Memory B cell (primary cell): Measurements from ENCODE around the gene ABHD12B.
"Not testable (repeated sequence)": the region's sequence is repeated elsewhere in the genome, so short reads cannot be mapped to it uniquely, and the experiment has no call there.

Source experiments
- ATAC-seq: fragments of 150-1000 bp; cut with Tn5 transposase; 2 replicates; pipeline ENCODE4 v1.10.0; 2021; ENCODE audit warnings: low read depth, mild to moderate bottlenecking, moderate library complexity
- DNase-seq, 2 donors: peaks; one replicate each; pipeline ENCODE4 v3.0.0; 2022; ENCODE audit warnings: low spot score in 2 of 2
- H3K27ac Mint-ChIP-seq: one replicate; pipeline ENCODE4 v1.8.0; 2022; ENCODE audit warnings: mild to moderate bottlenecking, moderate library complexity, mixed read lengths
- H3K27me3 Mint-ChIP-seq: one replicate; pipeline ENCODE4 v1.8.0; 2022; ENCODE audit warnings: mixed read lengths
- H3K36me3 Mint-ChIP-seq: one replicate; pipeline ENCODE4 v1.8.0; 2022; ENCODE audit warnings: mild to moderate bottlenecking, mixed read lengths
- H3K4me1 Mint-ChIP-seq: one replicate; pipeline ENCODE4 v1.8.0; 2022; ENCODE audit warnings: mixed read lengths
- H3K4me3 Mint-ChIP-seq: one replicate; pipeline ENCODE4 v1.8.0; 2022; ENCODE audit warnings: mild to moderate bottlenecking, moderate library complexity, mixed read lengths
- H3K9me3 Mint-ChIP-seq: one replicate; pipeline ENCODE4 v1.8.0; 2022; ENCODE audit warnings: mixed read lengths

The ABHD12B gene

GRCh38 chr14:50926851-50927386 lies 55.1 kb downstream of the ABHD12B start:
- no peaks in the 10 kb centered on the region for H3K9me3 Mint-ChIP-seq
- H3K4me3 Mint-ChIP-seq, result no peak overlapping the region
- H3K4me1 Mint-ChIP-seq, result no peaks in the 10 kb centered on the region
- no peak for DNase-seq
- no peak overlapping the region for H3K27ac Mint-ChIP-seq
- H3K27me3 Mint-ChIP-seq, result peaks cover 13% of the 10 kb centered on the region
- no peak for ATAC-seq
- no peaks in the 10 kb centered on the region for H3K36me3 Mint-ChIP-seq

GRCh38 chr14:50928002-50928635 lies 56.3 kb downstream of the ABHD12B start:
- no peak for ATAC-seq
- no peak overlapping the region for H3K4me3 Mint-ChIP-seq
- DNase-seq, result no peak
- no peaks in the 10 kb centered on the region for H3K36me3 Mint-ChIP-seq
- H3K27ac Mint-ChIP-seq, result no peak overlapping the region
- H3K9me3 Mint-ChIP-seq, result no peaks in the 10 kb centered on the region
- no peaks in the 10 kb centered on the region for H3K4me1 Mint-ChIP-seq
- H3K27me3 Mint-ChIP-seq, result peaks cover 10% of the 10 kb centered on the region

- ATAC-seq, result no peak
- DNase-seq, result no peak
- Mint-ChIP-seq H3K9me3 (no peaks in the 10 kb centered on the region), H3K4me1 (no peaks in the 10 kb centered on the region), H3K36me3 (no peaks in the 10 kb centered on the region), H3K27ac (no peak overlapping the region), H3K4me3 (no peak overlapping the region), H3K27me3 (peaks cover 12% of the 10 kb centered on the region)
Observed at GRCh38 chr14:50929506-50929905, 57.7 kb downstream of the ABHD12B start.

GRCh38 chr14:50931559-50931958 lies 59.7 kb downstream of the ABHD12B start:
- ATAC-seq, result no peak
- H3K4me3 Mint-ChIP-seq, result no peak overlapping the region
- no peak for DNase-seq
- no peaks in the 10 kb centered on the region for H3K9me3 Mint-ChIP-seq
- no peaks in the 10 kb centered on the region for H3K4me1 Mint-ChIP-seq
- H3K27ac Mint-ChIP-seq, result no peak overlapping the region
- H3K36me3 Mint-ChIP-seq, result no peaks in the 10 kb centered on the region
- H3K27me3 Mint-ChIP-seq, result peaks cover 7% of the 10 kb centered on the region

GRCh38 chr14:50932156-50932555 lies 60.3 kb downstream of the ABHD12B start:
- H3K4me1 Mint-ChIP-seq, result peaks cover 2% of the 10 kb centered on the region
- no peaks in the 10 kb centered on the region for H3K36me3 Mint-ChIP-seq
- no peak overlapping the region for H3K27ac Mint-ChIP-seq
- DNase-seq (no peak), ATAC-seq (no peak)
- no peak overlapping the region for H3K4me3 Mint-ChIP-seq
- no peaks in the 10 kb centered on the region for H3K9me3 Mint-ChIP-seq
- peaks cover 9% of the 10 kb centered on the region for H3K27me3 Mint-ChIP-seq

- DNase-seq (no peak), ATAC-seq (no peak)
- Mint-ChIP-seq H3K27ac (no peak overlapping the region), H3K36me3 (no peaks in the 10 kb centered on the region), H3K4me1 (peaks cover 2% of the 10 kb centered on the region), H3K9me3 (no peaks in the 10 kb centered on the region), H3K4me3 (no peak overlapping the region), H3K27me3 (peaks cover 9% of the 10 kb centered on the region)
Observed at GRCh38 chr14:50932592-50933495, 61.0 kb downstream of the ABHD12B start.

- no peak overlapping the region for H3K27ac Mint-ChIP-seq
- no peak for DNase-seq
- H3K27me3 Mint-ChIP-seq, result peaks cover 10% of the 10 kb centered on the region
- H3K4me1 Mint-ChIP-seq, result peaks cover 2% of the 10 kb centered on the region
- no peaks in the 10 kb centered on the region for H3K9me3 Mint-ChIP-seq
- H3K4me3 Mint-ChIP-seq, result no peak overlapping the region
- no peak for ATAC-seq
- H3K36me3 Mint-ChIP-seq, result no peaks in the 10 kb centered on the region
Observed at GRCh38 chr14:50935126-50936015, 63.5 kb downstream of the ABHD12B start.

GRCh38 chr14:50936016-50936340 lies 64.1 kb downstream of the ABHD12B start:
- peaks cover 2% of the 10 kb centered on the region for H3K4me1 Mint-ChIP-seq
- no peak overlapping the region for H3K4me3 Mint-ChIP-seq
- ATAC-seq (no peak), DNase-seq (no peak)
- H3K27me3 Mint-ChIP-seq, result peaks cover 14% of the 10 kb centered on the region
- H3K27ac Mint-ChIP-seq, result no peak overlapping the region
- H3K36me3 Mint-ChIP-seq, result no peaks in the 10 kb centered on the region
- no peaks in the 10 kb centered on the region for H3K9me3 Mint-ChIP-seq

GRCh38 chr14:50936882-50937281 lies 65.0 kb downstream of the ABHD12B start:
- no peak overlapping the region for H3K4me3 Mint-ChIP-seq
- H3K36me3 Mint-ChIP-seq, result peaks cover 1% of the 10 kb centered on the region
- no peak for ATAC-seq
- no peak overlapping the region for H3K27ac Mint-ChIP-seq
- no peaks in the 10 kb centered on the region for H3K9me3 Mint-ChIP-seq
- peaks cover 15% of the 10 kb centered on the region for H3K27me3 Mint-ChIP-seq
- DNase-seq, result no peak
- H3K4me1 Mint-ChIP-seq, result peaks cover 2% of the 10 kb centered on the region

- Mint-ChIP-seq H3K4me1 (peaks cover 2% of the 10 kb centered on the region), H3K27me3 (peaks cover 18% of the 10 kb centered on the region), H3K9me3 (no peaks in the 10 kb centered on the region), H3K36me3 (peaks cover 1% of the 10 kb centered on the region), H3K4me3 (no peak overlapping the region), H3K27ac (no peak overlapping the region)
- DNase-seq, result no peak
- ATAC-seq, result no peak
Observed at GRCh38 chr14:50937325-50937724, 65.5 kb downstream of the ABHD12B start.

- Mint-ChIP-seq H3K27me3 (peaks cover 18% of the 10 kb centered on the region), H3K4me3 (no peak overlapping the region), H3K27ac (no peak overlapping the region), H3K9me3 (no peaks in the 10 kb centered on the region), H3K36me3 (peaks cover 1% of the 10 kb centered on the region), H3K4me1 (peaks cover 2% of the 10 kb centered on the region)
- DNase-seq, result no peak
- ATAC-seq, result no peak
Observed at GRCh38 chr14:50937800-50938199, 65.9 kb downstream of the ABHD12B start.

- Mint-ChIP-seq H3K9me3 (no peaks in the 10 kb centered on the region), H3K27ac (no peak overlapping the region), H3K27me3 (peaks cover 19% of the 10 kb centered on the region), H3K4me1 (peaks cover 14% of the 10 kb centered on the region), H3K4me3 (no peak overlapping the region), H3K36me3 (peaks cover 1% of the 10 kb centered on the region)
- no peak for ATAC-seq
- DNase-seq, result no peak
Observed at GRCh38 chr14:50941151-50941550, 69.3 kb downstream of the ABHD12B start.

GRCh38 chr14:50941638-50942037 lies 69.8 kb downstream of the ABHD12B start:
- not testable (repeated sequence) for ATAC-seq, H3K9me3 Mint-ChIP-seq, DNase-seq, H3K36me3 Mint-ChIP-seq, H3K27ac Mint-ChIP-seq, H3K4me3 Mint-ChIP-seq
- Mint-ChIP-seq H3K27me3 (peaks cover 19% of the 10 kb centered on the region), H3K4me1 (peaks cover 14% of the 10 kb centered on the region)
